ENCODE results near the gene MBNL1.

DNA sequence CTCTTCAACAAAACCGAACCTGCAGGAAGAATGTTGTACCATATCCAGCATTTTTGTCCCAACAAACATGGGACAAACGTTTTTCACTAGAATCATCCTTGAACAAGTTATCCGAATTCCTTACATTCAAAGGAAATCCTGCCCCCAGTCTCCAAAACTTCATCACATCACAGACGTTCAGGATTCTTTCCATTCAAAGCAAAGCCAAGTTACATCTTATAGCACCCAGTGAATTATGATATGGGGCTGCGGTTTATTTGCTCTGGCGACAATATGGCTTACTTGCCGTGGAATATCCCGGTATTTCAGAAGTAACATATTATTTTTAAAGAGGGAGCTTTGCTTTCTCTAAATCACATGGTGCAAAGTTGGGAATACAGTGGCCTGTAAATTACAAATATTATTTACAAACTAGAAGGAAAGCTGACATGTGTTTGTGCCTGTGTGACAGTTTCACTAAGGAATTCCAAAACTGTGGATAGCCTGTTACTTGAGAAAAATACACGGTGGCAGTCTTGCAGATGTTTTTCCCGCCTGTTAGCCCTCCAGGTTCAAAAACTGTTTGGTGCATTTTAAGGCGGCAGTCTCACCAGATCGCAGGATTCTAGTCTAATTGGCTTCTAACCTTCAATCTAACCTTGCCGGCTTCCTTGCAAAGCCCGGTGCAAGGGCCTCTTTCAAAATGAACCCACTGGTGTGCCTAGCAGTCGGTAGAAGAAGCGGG lies 736 bp upstream of the MBNL1 start:
- no peak for TF ChIP-seq SUZ12 (IDR thresholded peaks at IDR 0.05)
- TF ChIP-seq FOXK2 (IDR thresholded peaks at IDR 0.05): no peak

Data from HEK293T (cell line).